GM12872 (cell line): ENCODE data around the gene KCNF1.

Source experiments
- TF ChIP-seq, protein P1 (sequence below): IDR thresholded peaks from 3 replicates; pipeline ENCODE4 v1.5.1; 2011; ENCODE audit warnings: low read depth, mild to moderate bottlenecking, low read length, moderate library complexity; ENCODE audit not compliant: insufficient read depth

The KCNF1 gene

DNA sequence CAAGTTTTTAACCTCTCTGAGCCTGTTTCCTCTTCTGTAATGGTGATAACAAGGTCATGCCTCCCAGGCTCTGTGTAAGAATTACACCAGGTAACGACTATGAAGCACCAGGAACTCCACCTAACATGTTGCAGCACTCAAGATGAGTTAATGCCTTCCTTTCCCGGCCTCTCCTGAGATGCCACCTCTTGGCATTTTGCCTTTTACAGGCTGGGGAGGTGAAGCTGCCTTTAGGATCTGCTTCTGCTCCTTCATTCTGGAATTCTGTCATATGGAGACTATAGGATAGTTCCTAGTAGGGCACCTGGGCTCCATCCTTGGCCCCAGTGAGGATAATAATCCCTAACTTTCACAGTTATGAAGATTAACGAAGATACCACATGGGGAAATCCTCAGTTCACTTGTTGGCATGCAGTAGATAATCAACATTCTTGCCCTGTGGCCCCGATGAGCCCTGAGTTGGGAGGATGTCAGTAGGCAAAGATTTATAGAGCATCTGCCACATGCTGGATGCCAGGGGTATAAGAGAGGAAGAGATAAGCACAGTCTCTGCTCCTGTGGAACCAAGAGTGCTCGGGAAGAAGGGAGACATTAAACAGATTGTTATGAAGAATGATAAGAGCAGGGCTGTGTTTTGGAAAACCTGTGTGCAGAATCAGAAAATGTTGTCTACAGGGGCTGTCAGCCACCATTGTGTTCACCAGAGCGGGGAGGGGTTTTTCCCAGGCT lies 43.9 kb upstream of the KCNF1 start:
- TF ChIP-seq, protein P1, sequence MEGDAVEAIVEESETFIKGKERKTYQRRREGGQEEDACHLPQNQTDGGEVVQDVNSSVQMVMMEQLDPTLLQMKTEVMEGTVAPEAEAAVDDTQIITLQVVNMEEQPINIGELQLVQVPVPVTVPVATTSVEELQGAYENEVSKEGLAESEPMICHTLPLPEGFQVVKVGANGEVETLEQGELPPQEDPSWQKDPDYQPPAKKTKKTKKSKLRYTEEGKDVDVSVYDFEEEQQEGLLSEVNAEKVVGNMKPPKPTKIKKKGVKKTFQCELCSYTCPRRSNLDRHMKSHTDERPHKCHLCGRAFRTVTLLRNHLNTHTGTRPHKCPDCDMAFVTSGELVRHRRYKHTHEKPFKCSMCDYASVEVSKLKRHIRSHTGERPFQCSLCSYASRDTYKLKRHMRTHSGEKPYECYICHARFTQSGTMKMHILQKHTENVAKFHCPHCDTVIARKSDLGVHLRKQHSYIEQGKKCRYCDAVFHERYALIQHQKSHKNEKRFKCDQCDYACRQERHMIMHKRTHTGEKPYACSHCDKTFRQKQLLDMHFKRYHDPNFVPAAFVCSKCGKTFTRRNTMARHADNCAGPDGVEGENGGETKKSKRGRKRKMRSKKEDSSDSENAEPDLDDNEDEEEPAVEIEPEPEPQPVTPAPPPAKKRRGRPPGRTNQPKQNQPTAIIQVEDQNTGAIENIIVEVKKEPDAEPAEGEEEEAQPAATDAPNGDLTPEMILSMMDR: no peak

DNA sequence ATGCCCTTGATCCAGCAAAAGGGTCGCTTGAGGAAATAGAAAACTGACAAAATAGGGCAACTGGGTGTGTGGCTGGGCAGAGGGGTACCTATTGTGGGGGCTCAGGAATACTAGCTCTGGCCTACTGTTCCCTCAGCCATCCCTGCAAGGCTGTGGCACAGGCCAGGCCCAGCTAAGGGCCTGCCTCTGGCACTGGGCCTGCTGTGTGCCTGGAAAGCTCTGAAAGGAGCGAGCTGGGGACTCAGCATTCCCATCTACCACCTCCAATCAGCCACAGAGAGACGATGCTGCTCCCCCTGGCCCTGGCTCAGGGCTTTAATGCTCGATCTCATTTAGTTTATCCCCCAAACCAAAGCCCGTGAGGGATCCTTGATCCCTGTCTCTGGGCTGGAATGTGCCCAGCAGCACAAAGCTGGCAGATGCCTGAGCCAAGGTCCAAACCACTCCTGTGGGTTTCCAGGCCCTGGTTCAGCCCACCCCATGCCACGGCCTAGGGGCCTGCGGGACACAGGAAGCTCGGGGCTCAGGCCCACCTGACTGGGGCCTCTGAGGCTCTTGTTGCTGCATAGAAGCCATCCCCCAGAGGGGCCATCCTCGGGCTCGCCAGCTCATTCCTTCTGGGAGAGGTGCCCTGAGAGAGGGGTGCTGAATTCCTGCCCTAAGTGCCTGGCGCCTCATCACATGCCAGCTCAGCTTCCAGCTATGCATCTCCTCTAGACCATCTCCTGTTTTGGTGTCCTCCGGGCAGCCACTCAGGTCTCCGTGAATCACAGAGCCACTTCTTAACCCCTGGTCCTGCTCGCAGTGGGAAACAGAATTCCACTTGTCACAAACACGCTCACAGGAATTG lies 43.0 kb upstream of the KCNF1 start:
- TF ChIP-seq, protein P1: no peak

DNA sequence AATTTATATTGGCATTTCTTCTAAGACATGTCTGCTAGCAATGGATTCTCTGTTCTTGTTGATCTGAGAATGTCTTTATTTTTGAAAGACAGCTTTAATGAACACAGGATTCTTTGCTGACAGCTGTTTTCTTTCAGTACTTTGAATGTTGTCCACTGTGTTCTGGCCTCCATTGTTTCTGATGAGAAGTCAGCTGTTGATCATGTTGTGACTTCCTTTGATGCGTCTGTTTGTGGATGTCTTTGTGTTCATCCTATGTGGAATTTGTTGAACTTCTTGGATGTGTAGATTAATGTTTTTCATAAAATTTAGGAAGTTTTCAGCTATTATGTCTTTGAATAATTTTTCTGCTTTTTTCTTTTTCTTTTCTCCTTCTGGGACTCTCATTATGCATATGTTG lies 39.8 kb upstream of the KCNF1 start:
- TF ChIP-seq, protein P1: no peak

DNA sequence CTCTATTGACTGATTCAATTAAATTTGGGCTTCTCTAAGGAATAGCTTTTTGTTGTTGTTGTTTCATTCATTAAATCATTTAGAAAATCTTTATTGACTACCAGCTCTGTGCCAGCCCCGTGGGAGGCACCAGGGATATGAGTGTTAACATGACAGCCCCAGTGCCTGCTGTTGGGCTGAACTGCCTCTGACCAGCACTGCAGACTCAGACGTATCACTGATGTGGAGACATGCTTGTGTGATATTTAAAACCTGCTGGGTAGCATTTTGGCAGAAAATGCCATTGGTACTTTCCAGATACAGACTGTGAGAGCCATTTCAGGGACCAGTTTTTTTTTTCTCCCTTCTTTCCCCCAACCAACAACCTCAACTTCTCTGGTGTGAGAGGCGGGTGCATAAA lies 38.6 kb upstream of the KCNF1 start:
- TF ChIP-seq, protein P1: no peak

DNA sequence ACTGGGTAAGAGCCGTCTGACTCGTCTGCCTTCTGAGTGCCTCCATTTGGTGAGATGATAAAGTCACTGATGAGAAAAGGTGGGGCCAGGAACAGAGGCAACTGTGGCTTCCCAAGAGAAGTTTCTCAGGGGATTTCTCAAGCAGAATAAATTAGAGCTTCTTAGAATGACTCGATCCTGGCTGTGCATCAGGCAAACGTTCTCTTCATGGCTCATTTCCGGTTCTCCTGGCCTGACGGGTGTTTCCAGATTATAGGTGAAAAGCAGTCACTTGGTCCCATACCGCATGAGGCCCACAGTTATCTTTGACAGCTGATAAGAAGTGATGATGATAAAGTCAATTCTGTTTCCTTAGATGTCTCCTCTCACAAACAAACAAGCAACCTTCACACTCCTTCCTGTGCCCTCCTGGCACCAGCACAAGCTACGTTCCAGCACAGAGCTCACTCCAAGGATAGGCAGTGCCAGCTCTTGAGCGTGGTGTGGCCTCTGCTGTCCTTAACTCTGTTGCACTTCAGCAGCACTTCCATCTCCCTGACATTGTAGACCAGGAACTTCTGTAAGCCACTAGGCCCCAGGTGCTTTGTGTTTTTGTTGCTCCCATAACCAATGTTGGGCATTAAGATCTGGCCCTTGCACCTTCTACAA lies 37.8 kb upstream of the KCNF1 start:
- TF ChIP-seq, protein P1: no peak

DNA sequence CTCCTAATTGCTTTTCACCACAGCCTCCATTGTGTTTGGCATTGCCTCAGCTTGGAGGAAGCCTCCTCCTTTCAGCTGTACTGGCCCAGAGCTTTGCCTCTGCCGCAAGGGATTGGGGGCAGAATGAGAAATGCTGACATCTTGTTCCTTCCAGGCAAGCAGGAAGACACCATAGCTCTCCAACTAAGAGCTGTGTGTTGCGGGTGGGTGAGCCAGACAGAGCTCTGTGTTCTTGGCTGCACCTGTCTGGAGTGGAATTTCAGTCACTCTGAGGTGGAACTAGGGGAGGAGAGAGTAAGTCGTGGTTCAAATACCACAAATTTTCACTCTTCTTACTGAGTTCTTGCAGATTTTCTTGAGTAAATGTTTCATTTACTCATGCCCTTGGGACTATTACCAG lies 36.6 kb upstream of the KCNF1 start:
- TF ChIP-seq, protein P1: no peak

DNA sequence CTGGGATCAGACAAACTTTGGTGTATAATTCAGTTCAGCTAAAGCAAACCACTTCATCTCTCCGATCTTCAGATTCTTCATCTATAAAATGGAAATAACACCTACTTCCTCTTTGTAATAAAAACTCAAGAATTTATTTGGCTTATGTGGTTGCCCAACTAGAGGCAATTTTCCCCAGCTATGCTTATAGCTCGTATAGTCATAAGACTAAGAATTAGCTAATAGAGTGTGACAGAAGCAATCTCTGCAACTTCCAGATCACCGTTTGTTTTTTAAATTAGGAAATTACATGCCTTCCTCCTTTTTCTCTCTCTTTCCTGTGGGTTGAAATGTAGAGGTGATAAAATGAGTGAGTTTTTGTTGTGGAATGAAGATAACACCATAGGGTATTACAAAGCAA lies 35.3 kb upstream of the KCNF1 start:
- TF ChIP-seq, protein P1: no peak
